Ishikawa (cell line): ENCODE results near the gene MAP3K9.

Experiments
- CEBPB ChIP-seq: IDR thresholded peaks from 2 replicates; pipeline ENCODE4 v1.6.1; 2012
- CREB1 ChIP-seq: IDR thresholded peaks from 2 replicates; pipeline ENCODE4 v1.6.1; 2012; ENCODE audit warnings: low read depth
- EGR1 ChIP-seq: IDR thresholded peaks from 2 replicates; pipeline ENCODE4 v1.6.1; 2012
- EP300 ChIP-seq: IDR thresholded peaks from 2 replicates; pipeline ENCODE4 v1.6.1; 2012; ENCODE audit warnings: borderline replicate concordance
- FOXM1 ChIP-seq: IDR thresholded peaks from 2 replicates; pipeline ENCODE4 v1.6.1; 2012; ENCODE audit warnings: low read depth, borderline replicate concordance
- NFIC ChIP-seq: IDR thresholded peaks from 2 replicates; pipeline ENCODE4 v1.6.1; 2012
- RAD21 ChIP-seq: IDR thresholded peaks from 2 replicates; pipeline ENCODE4 v1.6.1; 2012; ENCODE audit warnings: low read depth
- TAF1 ChIP-seq: IDR thresholded peaks from 2 replicates; pipeline ENCODE4 v1.6.1; 2012; ENCODE audit warnings: low read depth, mild to moderate bottlenecking
- TCF12 ChIP-seq: IDR thresholded peaks from 2 replicates; pipeline ENCODE4 v1.6.1; 2012; ENCODE audit warnings: low read depth
- TEAD4 ChIP-seq: IDR thresholded peaks from 2 replicates; pipeline ENCODE4 v1.6.1; 2012
- YY1 ChIP-seq: IDR thresholded peaks from 2 replicates; pipeline ENCODE4 v1.6.1; 2012; ENCODE audit warnings: low read depth
- ZBTB7A ChIP-seq: IDR thresholded peaks from 2 replicates; pipeline ENCODE4 v1.6.1; 2012; ENCODE audit warnings: low read depth
- TF ChIP-seq, protein P1 (sequence below): IDR thresholded peaks from 2 replicates; pipeline ENCODE4 v1.6.1; 2012
- TF ChIP-seq, protein P2 (sequence below): IDR thresholded peaks from 2 replicates; pipeline ENCODE4 v1.6.1; 2012; ENCODE audit warnings: low read depth, mild to moderate bottlenecking
- TF ChIP-seq, protein P3 (sequence below): IDR thresholded peaks from 2 replicates; pipeline ENCODE4 v1.6.1; 2012

The MAP3K9 gene

DNA sequence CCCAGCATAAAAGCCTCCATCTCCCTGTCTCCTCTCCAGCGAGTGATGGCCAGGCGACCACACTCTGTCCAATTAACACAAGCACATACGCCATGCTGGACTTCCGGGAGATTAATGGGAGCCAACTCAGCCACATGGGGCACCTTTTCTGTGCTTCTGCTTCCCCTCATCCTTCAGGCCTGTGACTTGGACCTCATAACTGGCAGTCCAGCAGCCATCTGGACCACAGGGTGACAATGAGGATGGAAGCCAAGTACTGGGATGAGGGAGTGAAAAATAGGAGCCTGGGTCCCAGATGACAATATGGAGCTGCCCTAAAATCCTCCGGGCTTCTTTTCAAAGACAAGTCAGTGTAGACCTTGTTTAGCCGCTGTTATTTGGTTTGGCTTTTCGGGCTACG, 12.8 kb downstream of the MAP3K9 start:
- no peak for TF ChIP-seq EGR1
- no peak for TF ChIP-seq TCF12
- no peak for TF ChIP-seq TAF1
- no peak for TF ChIP-seq YY1
- no peak for TF ChIP-seq ZBTB7A
- no peak for TF ChIP-seq EP300
- no peak for TF ChIP-seq FOXM1

DNA sequence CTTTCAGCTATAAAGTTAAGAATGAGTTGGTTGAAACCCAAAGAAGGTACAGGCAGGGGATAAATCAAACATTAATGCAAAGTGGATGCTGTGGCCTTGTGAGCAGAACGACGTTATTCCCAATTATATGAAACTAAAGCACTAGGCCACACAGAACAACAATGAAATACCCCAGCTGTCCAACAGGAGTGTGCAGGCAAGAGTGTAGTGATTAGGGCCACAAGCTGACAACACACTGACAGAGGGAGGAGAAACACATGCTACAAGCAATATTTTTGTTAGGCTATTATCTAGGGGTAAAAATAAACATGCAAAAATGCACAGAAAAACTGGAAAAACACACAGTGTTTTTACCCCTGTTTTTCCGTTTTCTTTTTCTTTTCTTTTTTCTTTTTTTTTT, 15.0 kb downstream of the MAP3K9 start:
- TF ChIP-seq, protein P1, sequence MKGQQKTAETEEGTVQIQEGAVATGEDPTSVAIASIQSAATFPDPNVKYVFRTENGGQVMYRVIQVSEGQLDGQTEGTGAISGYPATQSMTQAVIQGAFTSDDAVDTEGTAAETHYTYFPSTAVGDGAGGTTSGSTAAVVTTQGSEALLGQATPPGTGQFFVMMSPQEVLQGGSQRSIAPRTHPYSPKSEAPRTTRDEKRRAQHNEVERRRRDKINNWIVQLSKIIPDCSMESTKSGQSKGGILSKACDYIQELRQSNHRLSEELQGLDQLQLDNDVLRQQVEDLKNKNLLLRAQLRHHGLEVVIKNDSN: no peak
- no peak for TF ChIP-seq TEAD4
- TF ChIP-seq, protein P2, sequence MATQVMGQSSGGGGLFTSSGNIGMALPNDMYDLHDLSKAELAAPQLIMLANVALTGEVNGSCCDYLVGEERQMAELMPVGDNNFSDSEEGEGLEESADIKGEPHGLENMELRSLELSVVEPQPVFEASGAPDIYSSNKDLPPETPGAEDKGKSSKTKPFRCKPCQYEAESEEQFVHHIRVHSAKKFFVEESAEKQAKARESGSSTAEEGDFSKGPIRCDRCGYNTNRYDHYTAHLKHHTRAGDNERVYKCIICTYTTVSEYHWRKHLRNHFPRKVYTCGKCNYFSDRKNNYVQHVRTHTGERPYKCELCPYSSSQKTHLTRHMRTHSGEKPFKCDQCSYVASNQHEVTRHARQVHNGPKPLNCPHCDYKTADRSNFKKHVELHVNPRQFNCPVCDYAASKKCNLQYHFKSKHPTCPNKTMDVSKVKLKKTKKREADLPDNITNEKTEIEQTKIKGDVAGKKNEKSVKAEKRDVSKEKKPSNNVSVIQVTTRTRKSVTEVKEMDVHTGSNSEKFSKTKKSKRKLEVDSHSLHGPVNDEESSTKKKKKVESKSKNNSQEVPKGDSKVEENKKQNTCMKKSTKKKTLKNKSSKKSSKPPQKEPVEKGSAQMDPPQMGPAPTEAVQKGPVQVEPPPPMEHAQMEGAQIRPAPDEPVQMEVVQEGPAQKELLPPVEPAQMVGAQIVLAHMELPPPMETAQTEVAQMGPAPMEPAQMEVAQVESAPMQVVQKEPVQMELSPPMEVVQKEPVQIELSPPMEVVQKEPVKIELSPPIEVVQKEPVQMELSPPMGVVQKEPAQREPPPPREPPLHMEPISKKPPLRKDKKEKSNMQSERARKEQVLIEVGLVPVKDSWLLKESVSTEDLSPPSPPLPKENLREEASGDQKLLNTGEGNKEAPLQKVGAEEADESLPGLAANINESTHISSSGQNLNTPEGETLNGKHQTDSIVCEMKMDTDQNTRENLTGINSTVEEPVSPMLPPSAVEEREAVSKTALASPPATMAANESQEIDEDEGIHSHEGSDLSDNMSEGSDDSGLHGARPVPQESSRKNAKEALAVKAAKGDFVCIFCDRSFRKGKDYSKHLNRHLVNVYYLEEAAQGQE: no peak
- no peak for TF ChIP-seq FOXM1
- TF ChIP-seq TAF1: no peak
- no peak for TF ChIP-seq EP300
- no peak for TF ChIP-seq CEBPB
- TF ChIP-seq NFIC: no peak
- no peak for TF ChIP-seq EGR1
- TF ChIP-seq, protein P3, sequence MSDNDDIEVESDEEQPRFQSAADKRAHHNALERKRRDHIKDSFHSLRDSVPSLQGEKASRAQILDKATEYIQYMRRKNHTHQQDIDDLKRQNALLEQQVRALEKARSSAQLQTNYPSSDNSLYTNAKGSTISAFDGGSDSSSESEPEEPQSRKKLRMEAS: no peak
- no peak for TF ChIP-seq CREB1
- no peak for TF ChIP-seq TCF12
- no peak for TF ChIP-seq RAD21

DNA sequence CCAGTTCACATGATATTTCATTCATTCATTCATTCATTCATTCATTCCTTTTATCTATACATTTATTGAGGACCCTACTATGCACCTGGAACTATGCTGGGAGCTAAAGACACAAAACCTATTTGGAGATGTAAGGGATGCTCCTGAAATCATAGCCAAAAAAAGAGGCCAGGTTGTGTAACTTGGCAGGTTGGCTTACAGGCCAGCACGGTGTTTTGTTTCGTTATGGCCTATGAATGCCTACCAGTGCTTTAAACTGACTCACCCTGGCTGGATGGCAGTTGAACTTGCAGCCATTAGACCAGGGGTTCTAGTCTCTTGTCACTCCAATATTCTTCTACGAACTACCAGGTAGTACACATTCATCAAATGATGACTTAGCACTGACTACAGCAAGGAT, 15.7 kb downstream of the MAP3K9 start:
- TF ChIP-seq, protein P3: no peak
- TF ChIP-seq NFIC (no peak), EP300 (no peak), ZBTB7A (no peak), CREB1 (no peak), TEAD4 (no peak), TCF12 (no peak), CEBPB (no peak)
- TF ChIP-seq, protein P1: no peak
- TF ChIP-seq, protein P2: no peak

DNA sequence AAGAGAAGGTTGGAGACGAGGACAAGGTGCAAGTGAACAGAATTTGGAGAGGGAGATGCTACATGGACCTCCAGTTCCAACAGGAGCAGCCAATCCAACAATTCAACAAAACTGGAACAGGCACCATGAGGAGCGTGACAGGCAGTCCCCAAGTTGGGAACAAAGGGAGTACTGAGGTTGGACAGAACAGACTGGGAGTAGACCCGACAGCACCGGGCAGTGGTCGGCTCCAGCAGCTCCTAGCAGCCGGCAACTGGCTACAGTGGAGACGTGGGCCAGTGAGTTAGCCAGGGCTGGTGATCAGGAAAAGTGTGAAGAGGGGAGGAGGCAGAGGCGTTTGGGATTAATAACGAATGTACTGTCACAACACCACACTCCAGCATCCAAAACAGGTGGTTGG, 16.4 kb downstream of the MAP3K9 start:
- no peak for TF ChIP-seq ZBTB7A
- no peak for TF ChIP-seq TCF12
- no peak for TF ChIP-seq EGR1
- TF ChIP-seq TAF1: no peak
- TF ChIP-seq, protein P1: no peak
- TF ChIP-seq FOXM1: no peak
- TF ChIP-seq CEBPB: no peak
- TF ChIP-seq EP300: no peak
- no peak for TF ChIP-seq YY1
- TF ChIP-seq, protein P3: no peak
- TF ChIP-seq NFIC: no peak
- TF ChIP-seq, protein P2: no peak
- TF ChIP-seq TEAD4: no peak
- no peak for TF ChIP-seq RAD21
- TF ChIP-seq CREB1: no peak
